ENCODE measurements around the gene GGN.

DNA sequence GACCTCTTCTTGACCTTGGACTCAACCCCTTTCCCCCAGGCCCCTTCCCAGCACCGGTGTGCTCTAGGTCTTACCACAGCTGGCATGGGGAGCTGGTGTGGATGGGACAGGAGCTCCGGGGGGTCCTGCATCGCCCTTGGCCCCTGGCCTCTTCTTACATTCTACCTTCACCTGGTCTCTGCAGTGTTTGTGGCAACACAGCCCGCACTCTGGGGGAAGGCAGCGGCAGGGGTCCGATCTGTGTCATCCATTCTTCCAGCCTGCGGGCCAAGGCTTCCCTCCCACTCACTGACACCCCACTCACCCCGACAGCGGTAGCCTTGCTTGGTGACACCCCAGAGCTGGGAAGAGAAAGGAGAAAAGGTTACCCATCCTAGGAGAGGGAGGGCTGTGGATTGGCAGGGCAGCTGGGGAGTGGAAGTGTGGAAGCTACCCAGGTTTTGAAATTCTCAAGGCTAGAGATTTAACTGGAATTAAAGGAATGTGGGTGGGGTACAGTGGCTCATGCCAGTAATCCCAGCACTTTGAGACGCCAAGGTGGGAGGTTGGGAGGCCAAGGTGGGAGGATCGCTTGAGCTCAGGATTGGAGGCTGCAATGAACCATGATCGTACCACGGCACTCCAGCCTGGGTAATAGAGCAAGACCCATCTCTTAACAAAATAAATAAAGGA lies 23.3 kb upstream of the GGN start:
- TF ChIP-seq POLR2AphosphoS5 (IDR thresholded peaks at IDR 0.05; ENCODE audit: low read depth, low read length), result no peak
- TF ChIP-seq RAD21 (IDR thresholded peaks at IDR 0.05; ENCODE audit: low read length), result no peak
- TF ChIP-seq, protein P1, sequence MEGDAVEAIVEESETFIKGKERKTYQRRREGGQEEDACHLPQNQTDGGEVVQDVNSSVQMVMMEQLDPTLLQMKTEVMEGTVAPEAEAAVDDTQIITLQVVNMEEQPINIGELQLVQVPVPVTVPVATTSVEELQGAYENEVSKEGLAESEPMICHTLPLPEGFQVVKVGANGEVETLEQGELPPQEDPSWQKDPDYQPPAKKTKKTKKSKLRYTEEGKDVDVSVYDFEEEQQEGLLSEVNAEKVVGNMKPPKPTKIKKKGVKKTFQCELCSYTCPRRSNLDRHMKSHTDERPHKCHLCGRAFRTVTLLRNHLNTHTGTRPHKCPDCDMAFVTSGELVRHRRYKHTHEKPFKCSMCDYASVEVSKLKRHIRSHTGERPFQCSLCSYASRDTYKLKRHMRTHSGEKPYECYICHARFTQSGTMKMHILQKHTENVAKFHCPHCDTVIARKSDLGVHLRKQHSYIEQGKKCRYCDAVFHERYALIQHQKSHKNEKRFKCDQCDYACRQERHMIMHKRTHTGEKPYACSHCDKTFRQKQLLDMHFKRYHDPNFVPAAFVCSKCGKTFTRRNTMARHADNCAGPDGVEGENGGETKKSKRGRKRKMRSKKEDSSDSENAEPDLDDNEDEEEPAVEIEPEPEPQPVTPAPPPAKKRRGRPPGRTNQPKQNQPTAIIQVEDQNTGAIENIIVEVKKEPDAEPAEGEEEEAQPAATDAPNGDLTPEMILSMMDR (IDR thresholded peaks at IDR 0.05), result no peak
- TF ChIP-seq EP300 (IDR thresholded peaks at IDR 0.05; ENCODE audit: borderline replicate concordance in 1 of 2, low read depth in 1 of 2, low read length in 1 of 2), result no peak

Measured in SK-N-SH (cell line).